Neural crest cell (in vitro differentiated cells): Measurements from ENCODE around the gene AOC3. TPM values are rescaled to one million over a fixed set of nuclear protein-coding genes. Genes with fewer than 3 reads are reported as not detected.
"Not testable (repeated sequence)": the region's sequence is repeated elsewhere in the genome, so short reads cannot be mapped to it uniquely, and the experiment has no call there.

Source experiments
- DNase-seq: peaks from one replicate; pipeline ENCODE4 v3.0.0; 2021; ENCODE audit warnings: low read depth, mixed read lengths, low spot score
- H3K27ac Mint-ChIP-seq: one replicate; pipeline ENCODE4 v1.8.0; 2021; ENCODE audit warnings: mild to moderate bottlenecking, mixed read lengths; ENCODE audit not compliant: unreplicated experiment
- H3K27me3 Mint-ChIP-seq: 2 replicates; pipeline ENCODE4 v1.8.0; 2021; ENCODE audit warnings: low read depth, mild to moderate bottlenecking, mixed read lengths
- H3K36me3 Mint-ChIP-seq: 2 replicates; pipeline ENCODE4 v1.8.0; 2021; ENCODE audit warnings: low read depth, mild to moderate bottlenecking, mixed read lengths
- H3K4me1 Mint-ChIP-seq: 2 replicates; pipeline ENCODE4 v1.8.0; 2021; ENCODE audit warnings: mixed read lengths
- H3K4me3 Mint-ChIP-seq: one replicate; pipeline ENCODE4 v1.8.0; 2021; ENCODE audit warnings: mild to moderate bottlenecking, mixed read lengths
- H3K9me3 Mint-ChIP-seq: 2 replicates; pipeline ENCODE4 v1.8.0; 2021; ENCODE audit warnings: mixed read lengths
- total RNA-seq: library from RNA; stranded (reverse); gene quantifications from 2 replicates; pipeline ENCODE4 v1.2.1, GENCODE V29; 2021
- TF ChIP-seq, protein P1 (sequence below): fragments of 200-600 bp; sonication (generic); conservative IDR thresholded peaks from 2 replicates; pipeline ENCODE4 v1.5.0; 2021; ENCODE audit warnings: antibody characterized with exemption, mild to moderate bottlenecking

Gene AOC3
- total RNA-seq, 1 donor from 2014 or later = 1.1 TPM

DNA sequence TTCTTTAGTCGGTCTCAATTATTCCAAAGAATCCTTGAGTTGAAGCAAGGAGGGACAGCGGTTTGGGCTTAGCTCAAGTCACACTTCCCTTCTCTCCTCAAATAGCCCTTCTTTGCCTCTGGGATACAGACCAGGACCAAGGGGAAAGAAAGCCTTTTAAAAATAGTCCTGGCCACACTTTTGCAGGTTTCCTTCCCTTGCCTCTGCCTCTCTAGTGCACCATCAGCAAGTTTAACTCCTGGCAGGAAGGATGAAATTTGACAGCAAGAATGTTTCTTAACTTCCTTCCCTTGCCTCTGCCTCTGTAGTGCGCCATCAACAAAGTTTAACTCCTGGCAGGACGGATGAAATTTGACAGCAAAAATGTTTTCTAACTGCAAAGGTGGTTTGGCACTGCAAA, 42.4 kb downstream of the AOC3 start:
- Mint-ChIP-seq H3K9me3 (no peaks in the 10 kb centered on the region), H3K27me3 (peaks cover 15% of the 10 kb centered on the region), H3K36me3 (no peaks in the 10 kb centered on the region), H3K27ac (no peak overlapping the region), H3K4me1 (no peaks in the 10 kb centered on the region), H3K4me3 (no peak overlapping the region)
- DNase-seq = no peak
- TF ChIP-seq, protein P1, sequence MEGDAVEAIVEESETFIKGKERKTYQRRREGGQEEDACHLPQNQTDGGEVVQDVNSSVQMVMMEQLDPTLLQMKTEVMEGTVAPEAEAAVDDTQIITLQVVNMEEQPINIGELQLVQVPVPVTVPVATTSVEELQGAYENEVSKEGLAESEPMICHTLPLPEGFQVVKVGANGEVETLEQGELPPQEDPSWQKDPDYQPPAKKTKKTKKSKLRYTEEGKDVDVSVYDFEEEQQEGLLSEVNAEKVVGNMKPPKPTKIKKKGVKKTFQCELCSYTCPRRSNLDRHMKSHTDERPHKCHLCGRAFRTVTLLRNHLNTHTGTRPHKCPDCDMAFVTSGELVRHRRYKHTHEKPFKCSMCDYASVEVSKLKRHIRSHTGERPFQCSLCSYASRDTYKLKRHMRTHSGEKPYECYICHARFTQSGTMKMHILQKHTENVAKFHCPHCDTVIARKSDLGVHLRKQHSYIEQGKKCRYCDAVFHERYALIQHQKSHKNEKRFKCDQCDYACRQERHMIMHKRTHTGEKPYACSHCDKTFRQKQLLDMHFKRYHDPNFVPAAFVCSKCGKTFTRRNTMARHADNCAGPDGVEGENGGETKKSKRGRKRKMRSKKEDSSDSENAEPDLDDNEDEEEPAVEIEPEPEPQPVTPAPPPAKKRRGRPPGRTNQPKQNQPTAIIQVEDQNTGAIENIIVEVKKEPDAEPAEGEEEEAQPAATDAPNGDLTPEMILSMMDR = no peak

DNA sequence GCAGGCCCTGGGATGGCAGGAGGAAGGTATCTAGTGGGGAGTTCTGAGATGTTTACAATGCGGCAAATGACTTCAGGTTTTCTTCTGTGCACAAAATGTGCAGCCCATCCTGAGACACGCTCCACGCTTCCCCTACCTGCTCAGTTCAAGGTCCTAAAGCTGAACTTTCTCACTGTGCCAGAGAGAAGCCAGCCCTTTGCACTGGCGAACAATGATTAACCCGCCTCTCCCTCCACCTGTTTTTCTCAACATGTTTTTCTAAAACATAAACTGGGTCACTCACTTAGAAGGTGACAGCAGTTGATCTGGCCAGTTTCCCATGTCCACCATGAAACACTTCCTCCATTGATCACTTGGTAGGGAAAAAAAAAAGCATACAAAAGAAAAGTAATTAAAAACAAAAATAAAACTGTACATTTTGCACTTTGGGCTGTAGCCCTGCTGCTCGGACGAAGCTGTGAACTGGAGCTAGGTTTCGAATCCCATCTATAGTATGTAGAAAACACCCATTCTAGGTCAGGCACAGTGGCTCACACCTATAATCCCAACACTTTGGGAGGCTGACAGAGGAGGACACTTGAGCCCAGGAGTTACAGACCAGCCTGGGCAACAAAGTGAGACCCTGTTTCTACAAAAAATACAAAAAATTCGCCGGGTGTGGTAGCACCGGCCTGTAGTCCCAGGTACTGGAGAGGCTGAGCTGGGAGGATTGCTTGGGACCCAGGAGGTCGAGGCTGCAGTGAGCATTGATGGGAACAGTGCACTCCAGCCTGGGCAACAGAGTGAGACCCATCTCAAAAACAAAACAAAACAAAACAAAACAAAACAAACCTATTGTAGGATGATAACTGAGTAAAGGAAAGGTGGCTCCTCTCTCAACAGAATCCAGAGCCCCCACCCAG, 43.5 kb downstream of the AOC3 start:
- no peaks in the 10 kb centered on the region for H3K36me3 Mint-ChIP-seq
- no peak for DNase-seq
- TF ChIP-seq, protein P1 = no peak
- no peak overlapping the region for H3K4me3 Mint-ChIP-seq
- H3K4me1 Mint-ChIP-seq = no peaks in the 10 kb centered on the region
- peaks cover 21% of the 10 kb centered on the region for H3K27me3 Mint-ChIP-seq
- no peaks in the 10 kb centered on the region for H3K9me3 Mint-ChIP-seq
- no peak overlapping the region for H3K27ac Mint-ChIP-seq

DNA sequence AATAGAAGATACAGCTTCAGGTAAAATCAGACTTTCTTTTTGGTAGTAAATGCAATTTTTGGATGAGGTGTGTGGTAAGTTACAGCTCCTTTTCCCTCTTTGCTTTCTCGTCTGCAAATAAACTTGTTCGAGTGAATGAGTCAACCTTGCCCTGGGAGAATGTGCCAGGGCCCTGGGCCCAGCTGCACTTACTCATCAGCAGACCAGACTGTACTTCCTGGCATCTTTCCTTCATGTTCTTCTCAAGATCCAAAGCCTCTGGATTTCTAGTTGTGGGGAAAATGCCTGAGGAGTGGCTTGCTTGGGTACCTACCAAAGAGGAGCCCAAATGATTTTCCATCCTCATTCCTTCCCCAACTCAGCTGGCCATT, 44.2 kb downstream of the AOC3 start:
- Mint-ChIP-seq H3K4me3 (no peak overlapping the region), H3K4me1 (no peaks in the 10 kb centered on the region), H3K36me3 (no peaks in the 10 kb centered on the region), H3K9me3 (no peaks in the 10 kb centered on the region), H3K27me3 (peaks cover 27% of the 10 kb centered on the region), H3K27ac (no peak overlapping the region)
- TF ChIP-seq, protein P1 = no peak
- DNase-seq = no peak

DNA sequence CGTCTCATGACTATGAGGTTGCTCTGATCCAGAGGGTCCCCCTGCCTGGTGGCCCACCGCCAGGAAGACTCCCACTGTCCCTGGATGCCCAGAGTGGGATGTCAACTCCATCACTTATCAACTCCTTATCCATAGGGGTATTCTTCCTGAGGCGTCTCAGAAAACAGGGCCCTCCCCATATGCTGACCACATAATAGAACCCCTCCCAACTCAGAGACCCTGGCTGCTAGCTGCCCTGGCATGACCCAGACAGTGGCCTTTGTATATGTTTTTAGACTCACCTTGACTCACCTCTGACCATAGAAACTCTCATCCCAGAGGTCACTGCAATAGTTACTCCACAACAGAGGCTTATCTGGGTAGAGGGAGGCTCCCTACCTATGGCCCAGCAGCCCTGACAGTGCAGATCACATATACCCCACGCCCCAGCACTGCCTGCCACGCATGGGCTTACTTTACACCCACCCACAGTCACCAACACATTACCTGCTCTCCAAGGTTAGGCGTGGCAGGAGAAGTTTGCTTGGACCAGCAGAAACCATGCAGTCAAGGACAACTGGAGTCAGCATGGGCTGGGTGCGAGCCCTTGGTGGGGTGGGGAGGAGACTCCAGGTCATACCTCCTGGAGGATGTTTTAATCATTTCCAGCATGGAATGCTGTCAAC, 47.3 kb downstream of the AOC3 start:
- TF ChIP-seq, protein P1 = no peak
- Mint-ChIP-seq H3K36me3 (no peaks in the 10 kb centered on the region), H3K9me3 (no peaks in the 10 kb centered on the region), H3K4me3 (no peak overlapping the region), H3K4me1 (no peaks in the 10 kb centered on the region), H3K27me3 (peaks cover 31% of the 10 kb centered on the region), H3K27ac (no peak overlapping the region)
- no peak for DNase-seq

DNA sequence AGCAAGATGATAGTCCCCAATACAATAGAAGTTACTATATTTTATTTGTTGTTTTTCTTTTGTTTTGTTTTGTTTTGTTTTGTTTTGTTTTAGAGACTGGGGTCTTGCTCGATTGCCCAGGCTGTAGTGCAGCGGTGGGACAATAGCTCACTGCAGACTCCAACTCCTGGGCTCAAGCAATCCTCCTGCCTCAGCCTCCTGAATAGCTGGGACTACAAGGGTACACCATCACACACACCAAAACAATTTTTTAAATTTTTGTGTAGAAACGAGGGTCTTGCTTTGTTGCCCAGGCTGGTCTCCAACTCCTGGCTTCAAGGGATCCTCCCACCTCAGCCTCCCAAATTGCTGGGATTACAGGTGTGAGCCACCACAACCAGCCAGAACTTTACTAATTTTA, 49.0 kb downstream of the AOC3 start:
- H3K36me3 Mint-ChIP-seq, H3K4me3 Mint-ChIP-seq, H3K4me1 Mint-ChIP-seq, H3K27ac Mint-ChIP-seq, H3K9me3 Mint-ChIP-seq, DNase-seq: not testable (repeated sequence)
- peaks cover 26% of the 10 kb centered on the region for H3K27me3 Mint-ChIP-seq
